Astrocyte (in vitro differentiated cells and primary cell): ENCODE measurements around the gene ANTXR1. TPM values are rescaled to one million over a fixed set of nuclear protein-coding genes. Genes with fewer than 3 reads are reported as not detected.

Experiments
- DNase-seq: peaks from one replicate; pipeline ENCODE4 v3.0.0-alpha.2; 2010; ENCODE audit warnings: low read depth
- FAIRE-seq: peaks from 2 replicates; lab custom pipeline; 2011; peaks lifted over from hg19 to GRCh38; lab: Jason Lieb, UNC
- H2AFZ ChIP-seq: 2 replicates; pipeline ENCODE4 v1.6.0; 2012; ENCODE audit warnings: low read depth, low read length, inconsistent platforms
- H3K27ac ChIP-seq: 2 replicates; pipeline ENCODE4 v1.5.1; 2011; ENCODE audit warnings: low read depth, low read length, inconsistent platforms
- H3K27me3 ChIP-seq: 2 replicates; pipeline ENCODE4 v1.6.0; 2011; ENCODE audit warnings: low read length, inconsistent platforms; ENCODE audit not compliant: insufficient read depth
- H3K36me3 ChIP-seq: 2 replicates; pipeline ENCODE4 v1.5.1; 2011; ENCODE audit warnings: low read length, inconsistent platforms; ENCODE audit not compliant: insufficient read depth
- H3K4me1 ChIP-seq: 2 replicates; pipeline ENCODE4 v1.5.1; 2011; ENCODE audit warnings: low read length, inconsistent platforms; ENCODE audit not compliant: insufficient read depth
- H3K4me2 ChIP-seq: 2 replicates; pipeline ENCODE4 v1.6.0; 2012; ENCODE audit warnings: low read length, inconsistent platforms
- H3K4me3 ChIP-seq: 2 replicates; pipeline ENCODE4 v1.5.1; 2011; ENCODE audit warnings: low read depth, mild to moderate bottlenecking, low read length, inconsistent platforms; ENCODE audit not compliant: insufficient read depth
- H3K79me2 ChIP-seq: 2 replicates; pipeline ENCODE4 v1.6.0; 2012; ENCODE audit warnings: mild to moderate bottlenecking, low read length, inconsistent platforms; ENCODE audit not compliant: insufficient read depth
- H3K9ac ChIP-seq: 2 replicates; pipeline ENCODE4 v1.6.0; 2012; ENCODE audit warnings: mild to moderate bottlenecking, low read length, inconsistent platforms
- H3K9me3 ChIP-seq: 2 replicates; pipeline ENCODE4 v1.5.1; 2012; ENCODE audit warnings: low read depth, mild to moderate bottlenecking, low read length, inconsistent platforms; ENCODE audit not compliant: insufficient read depth
- H4K20me1 ChIP-seq: 2 replicates; pipeline ENCODE4 v1.6.0; 2012; ENCODE audit warnings: low read length, inconsistent platforms; ENCODE audit not compliant: insufficient read depth
- H3K27ac Mint-ChIP-seq: one replicate; pipeline ENCODE4 v1.8.0; 2021; ENCODE audit warnings: mild to moderate bottlenecking, mixed read lengths; ENCODE audit not compliant: unreplicated experiment
- H3K27me3 Mint-ChIP-seq: one replicate; pipeline ENCODE4 v1.8.0; 2021; ENCODE audit warnings: low read depth, mixed read lengths; ENCODE audit not compliant: unreplicated experiment
- H3K36me3 Mint-ChIP-seq: one replicate; pipeline ENCODE4 v1.8.0; 2021; ENCODE audit warnings: low read depth, mixed read lengths; ENCODE audit not compliant: unreplicated experiment
- H3K4me1 Mint-ChIP-seq: one replicate; pipeline ENCODE4 v1.8.0; 2021; ENCODE audit warnings: low read depth, mixed read lengths; ENCODE audit not compliant: unreplicated experiment
- H3K4me3 Mint-ChIP-seq: one replicate; pipeline ENCODE4 v1.8.0; 2021; ENCODE audit warnings: mild to moderate bottlenecking, moderate library complexity, mixed read lengths; ENCODE audit not compliant: unreplicated experiment
- H3K9me3 Mint-ChIP-seq: one replicate; pipeline ENCODE4 v1.8.0; 2021; ENCODE audit warnings: mild to moderate bottlenecking, mixed read lengths; ENCODE audit not compliant: unreplicated experiment
- EZH2 ChIP-seq: IDR thresholded peaks from 2 replicates; pipeline ENCODE4 v1.6.1; 2012; ENCODE audit warnings: mild to moderate bottlenecking, low read length, inconsistent platforms; ENCODE audit not compliant: insufficient read depth
- total RNA-seq: library from RNA; stranded (reverse); gene quantifications from 2 replicates; pipeline ENCODE4 v1.2.1, GENCODE V29; 2021
- TF ChIP-seq, protein P1 (sequence below): IDR thresholded peaks from 2 replicates; pipeline ENCODE4 v1.5.1; 2011; ENCODE audit warnings: low read depth, mild to moderate bottlenecking, inconsistent platforms, low read length, moderate library complexity; ENCODE audit not compliant: insufficient read depth

Gene ANTXR1
- total RNA-seq, 1 donor from 2014 or later, result 67.8 TPM

DNA sequence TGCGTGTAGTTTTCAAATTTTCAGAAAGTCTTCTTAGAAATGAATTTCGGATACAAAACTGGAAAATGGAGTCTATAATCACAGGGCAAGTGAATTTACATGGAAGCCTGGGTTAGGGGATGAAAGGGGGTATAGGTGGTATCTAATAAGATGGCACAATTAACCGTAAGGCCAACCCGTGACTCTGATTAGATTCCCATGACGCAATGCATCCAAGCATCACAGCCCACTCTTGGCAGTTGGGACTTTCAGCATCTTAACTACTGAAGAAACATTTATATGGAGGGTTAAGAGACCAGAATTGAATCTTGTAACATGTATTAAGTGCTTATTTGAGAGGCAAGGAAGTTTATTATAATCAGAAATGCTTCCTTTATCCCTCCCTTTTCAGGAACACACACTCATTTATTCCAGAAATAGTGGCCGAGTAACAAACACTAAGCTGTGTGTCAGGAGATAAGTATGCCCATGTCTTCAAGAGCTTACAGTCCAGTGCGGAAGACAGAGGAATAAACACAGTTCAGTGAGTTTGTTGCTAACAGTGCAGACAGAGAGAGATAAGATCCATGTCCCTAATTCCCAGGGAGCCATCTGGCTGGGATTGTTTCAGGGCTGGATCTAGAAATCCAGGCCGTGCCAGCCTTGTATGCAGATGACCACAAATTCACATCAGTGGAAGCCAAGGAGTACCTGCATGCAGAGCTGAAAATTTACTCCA, 151.2 kb downstream of the ANTXR1 start:
- Histone ChIP-seq H3K4me3 (no peak overlapping the region), H3K9ac (peak overlapping the region; percentile 64), H3K27me3 (no peaks in the 10 kb centered on the region), H3K27ac (peak overlapping the region; percentile 86), H3K36me3 (no peaks in the 10 kb centered on the region), H3K4me2 (peak overlapping the region; percentile 77), H3K9me3 (no peaks in the 10 kb centered on the region), H4K20me1 (no peaks in the 10 kb centered on the region), H3K79me2 (no peaks in the 10 kb centered on the region), H2AFZ (no peak overlapping the region), H3K4me1 (peaks cover 52% of the 10 kb centered on the region)
- FAIRE-seq (no peak), DNase-seq (peak; percentile 95)
- Mint-ChIP-seq H3K36me3 (peaks cover 19% of the 10 kb centered on the region), H3K27me3 (no peaks in the 10 kb centered on the region), H3K4me1 (peaks cover 56% of the 10 kb centered on the region), H3K9me3 (no peaks in the 10 kb centered on the region), H3K27ac (peak overlapping the region; percentile 97), H3K4me3 (peak overlapping the region; percentile 7)
- TF ChIP-seq, protein P1, sequence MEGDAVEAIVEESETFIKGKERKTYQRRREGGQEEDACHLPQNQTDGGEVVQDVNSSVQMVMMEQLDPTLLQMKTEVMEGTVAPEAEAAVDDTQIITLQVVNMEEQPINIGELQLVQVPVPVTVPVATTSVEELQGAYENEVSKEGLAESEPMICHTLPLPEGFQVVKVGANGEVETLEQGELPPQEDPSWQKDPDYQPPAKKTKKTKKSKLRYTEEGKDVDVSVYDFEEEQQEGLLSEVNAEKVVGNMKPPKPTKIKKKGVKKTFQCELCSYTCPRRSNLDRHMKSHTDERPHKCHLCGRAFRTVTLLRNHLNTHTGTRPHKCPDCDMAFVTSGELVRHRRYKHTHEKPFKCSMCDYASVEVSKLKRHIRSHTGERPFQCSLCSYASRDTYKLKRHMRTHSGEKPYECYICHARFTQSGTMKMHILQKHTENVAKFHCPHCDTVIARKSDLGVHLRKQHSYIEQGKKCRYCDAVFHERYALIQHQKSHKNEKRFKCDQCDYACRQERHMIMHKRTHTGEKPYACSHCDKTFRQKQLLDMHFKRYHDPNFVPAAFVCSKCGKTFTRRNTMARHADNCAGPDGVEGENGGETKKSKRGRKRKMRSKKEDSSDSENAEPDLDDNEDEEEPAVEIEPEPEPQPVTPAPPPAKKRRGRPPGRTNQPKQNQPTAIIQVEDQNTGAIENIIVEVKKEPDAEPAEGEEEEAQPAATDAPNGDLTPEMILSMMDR, result no peak
- TF ChIP-seq EZH2, result no peak

- Histone ChIP-seq H3K9me3 (no peaks in the 10 kb centered on the region), H3K4me2 (no peak overlapping the region), H3K4me1 (peaks cover 63% of the 10 kb centered on the region), H3K4me3 (no peak overlapping the region), H3K79me2 (no peaks in the 10 kb centered on the region), H3K36me3 (no peaks in the 10 kb centered on the region), H2AFZ (no peak overlapping the region), H3K27ac (peak overlapping the region; percentile 86), H3K9ac (peak overlapping the region; percentile 64), H3K27me3 (no peaks in the 10 kb centered on the region), H4K20me1 (no peaks in the 10 kb centered on the region)
- Mint-ChIP-seq H3K4me3 (no peak overlapping the region), H3K4me1 (peaks cover 59% of the 10 kb centered on the region), H3K27ac (peak overlapping the region; percentile 97), H3K36me3 (peaks cover 19% of the 10 kb centered on the region), H3K9me3 (no peaks in the 10 kb centered on the region), H3K27me3 (no peaks in the 10 kb centered on the region)
- FAIRE-seq (no peak), DNase-seq (no peak)
- TF ChIP-seq, protein P1, result no peak
- TF ChIP-seq EZH2, result no peak
Measured at GRCh38 chr2:69165091-69165880, 152.3 kb downstream of the ANTXR1 start.
